Measurements from ENCODE around the gene MT3.

MT3 gene

GRCh38 chr16:56559109-56559508 is 30.2 kb upstream of the MT3 start:
- Histone ChIP-seq H3K36me3 (no peaks in the 10 kb centered on the region), H3K4me3 (ENCODE audit: low read depth in 1 of 2, low read length in 1 of 2) (no peak overlapping the region), H3K9me3 (no peaks in the 10 kb centered on the region), H3K4me1 (ENCODE audit: control insufficient read depth in 1 of 2, insufficient read depth in 1 of 2, low read depth in 1 of 2, low read length in 1 of 2) (no peaks in the 10 kb centered on the region), H3K27ac (no peak overlapping the region), H3K27me3 (peaks cover 38% of the 10 kb centered on the region)
- TF ChIP-seq CTCF (IDR thresholded peaks at IDR 0.05), result no peak

GRCh38 chr16:56560447-56560846 is 28.9 kb upstream of the MT3 start:
- no peak for TF ChIP-seq CTCF (IDR thresholded peaks at IDR 0.05)
- H3K9me3 ChIP-seq, result no peaks in the 10 kb centered on the region
- peaks cover 38% of the 10 kb centered on the region for H3K27me3 ChIP-seq
- H3K4me3 ChIP-seq (ENCODE audit: low read depth in 1 of 2, low read length in 1 of 2), result no peak overlapping the region
- H3K4me1 ChIP-seq (ENCODE audit: control insufficient read depth in 1 of 2, insufficient read depth in 1 of 2, low read depth in 1 of 2, low read length in 1 of 2), result no peaks in the 10 kb centered on the region
- H3K36me3 ChIP-seq, result no peaks in the 10 kb centered on the region
- no peak overlapping the region for H3K27ac ChIP-seq

GRCh38 chr16:56561126-56561525 is 28.2 kb upstream of the MT3 start:
- no peak for TF ChIP-seq CTCF (IDR thresholded peaks at IDR 0.05)
- Histone ChIP-seq H3K9me3 (no peaks in the 10 kb centered on the region), H3K36me3 (no peaks in the 10 kb centered on the region), H3K4me3 (ENCODE audit: low read depth in 1 of 2, low read length in 1 of 2) (no peak overlapping the region), H3K27ac (no peak overlapping the region), H3K4me1 (ENCODE audit: control insufficient read depth in 1 of 2, insufficient read depth in 1 of 2, low read depth in 1 of 2, low read length in 1 of 2) (no peaks in the 10 kb centered on the region), H3K27me3 (peaks cover 41% of the 10 kb centered on the region)

GRCh38 chr16:56564793-56565477 is 24.4 kb upstream of the MT3 start, which contains the start of gene MT4:
Gene MT4, plus strand, starts transcription at chr16:56565073. Its CDS starts 56 bp downstream, at chr16:56565129.
- no peak within 1 kb of the TSS for H3K4me3 ChIP-seq (ENCODE audit: low read depth in 1 of 2, low read length in 1 of 2)
- no peaks in the 10 kb centered on the region for H3K36me3 ChIP-seq
- H3K27me3 ChIP-seq, result peaks cover 34% of the 10 kb centered on the region
- TF ChIP-seq CTCF (IDR thresholded peaks at IDR 0.05), result no peak
- no peaks in the 10 kb centered on the region for H3K4me1 ChIP-seq (ENCODE audit: control insufficient read depth in 1 of 2, insufficient read depth in 1 of 2, low read depth in 1 of 2, low read length in 1 of 2)
- no peaks in the 10 kb centered on the region for H3K9me3 ChIP-seq
- H3K27ac ChIP-seq, result no peak within 1 kb of the TSS

GRCh38 chr16:56569971-56570370 is 19.4 kb upstream of the MT3 start:
- no peaks in the 10 kb centered on the region for H3K4me1 ChIP-seq (ENCODE audit: control insufficient read depth in 1 of 2, insufficient read depth in 1 of 2, low read depth in 1 of 2, low read length in 1 of 2)
- no peak overlapping the region for H3K27ac ChIP-seq
- H3K36me3 ChIP-seq, result no peaks in the 10 kb centered on the region
- no peaks in the 10 kb centered on the region for H3K9me3 ChIP-seq
- no peak for TF ChIP-seq CTCF (IDR thresholded peaks at IDR 0.05)
- H3K27me3 ChIP-seq, result peaks cover 15% of the 10 kb centered on the region
- H3K4me3 ChIP-seq (ENCODE audit: low read depth in 1 of 2, low read length in 1 of 2), result no peak overlapping the region
